Ammon's horn (tissue), 1 donor: Measurements from ENCODE around the gene JAKMIP3.

Experiments used
- DNase-seq: peaks from one replicate; pipeline ENCODE4 v3.0.0-alpha.2; 2016; ENCODE audit warnings: low spot score

Gene JAKMIP3

GRCh38 chr10:132065491-132066105 lies at the start of gene JAKMIP3:
TSS of gene JAKMIP3 (plus strand) at chr10:132065946. CDS start at chr10:132104809, 38,863 bp downstream.
- DNase-seq: peak; percentile 86

- no peak for DNase-seq
These were observed 49.2 kb upstream of the JAKMIP3 start for GRCh38 chr10:132016514-132016913.

GRCh38 chr10:132018446-132018845 lies 47.3 kb upstream of the JAKMIP3 start:
- no peak for DNase-seq

- DNase-seq: no peak
These were observed 46.4 kb upstream of the JAKMIP3 start for GRCh38 chr10:132019366-132019765.

GRCh38 chr10:132020456-132020855 lies 45.3 kb upstream of the JAKMIP3 start:
- no peak for DNase-seq

- no peak for DNase-seq
These were observed 44.7 kb upstream of the JAKMIP3 start for GRCh38 chr10:132021046-132021445.

- no peak for DNase-seq
These were observed 44.1 kb upstream of the JAKMIP3 start for GRCh38 chr10:132021504-132022143.

GRCh38 chr10:132022241-132022640 lies 43.5 kb upstream of the JAKMIP3 start:
- DNase-seq: no peak

GRCh38 chr10:132023092-132023811 lies 42.5 kb upstream of the JAKMIP3 start:
- DNase-seq: peak; percentile 92

- DNase-seq: no peak
These were observed 38.2 kb upstream of the JAKMIP3 start for GRCh38 chr10:132027423-132027983.

- no peak for DNase-seq
These were observed 37.0 kb upstream of the JAKMIP3 start for GRCh38 chr10:132028706-132029105.

GRCh38 chr10:132030898-132031463 lies 34.8 kb upstream of the JAKMIP3 start:
- no peak for DNase-seq

GRCh38 chr10:132033632-132034031 lies 32.1 kb upstream of the JAKMIP3 start:
- no peak for DNase-seq

GRCh38 chr10:132035476-132035875 lies 30.3 kb upstream of the JAKMIP3 start:
- DNase-seq: no peak

- DNase-seq: peak; percentile 50
These were observed 29.4 kb upstream of the JAKMIP3 start for GRCh38 chr10:132036153-132036886.

- DNase-seq: peak; percentile 26
These were observed 28.7 kb upstream of the JAKMIP3 start for GRCh38 chr10:132036887-132037675.

GRCh38 chr10:132037676-132037975 lies 28.1 kb upstream of the JAKMIP3 start:
- DNase-seq: no peak

GRCh38 chr10:132039371-132039770 lies 26.4 kb upstream of the JAKMIP3 start:
- no peak for DNase-seq

- no peak for DNase-seq
These were observed 25.7 kb upstream of the JAKMIP3 start for GRCh38 chr10:132040046-132040445.

- DNase-seq: no peak
These were observed 24.4 kb upstream of the JAKMIP3 start for GRCh38 chr10:132041340-132041739.
